ENCODE results near the gene RIPPLY3. TPM values are rescaled to one million over a fixed set of nuclear protein-coding genes. Genes with fewer than 3 reads are reported as not detected.
A peak's percentile ranks its signal among the peaks of the same experiment; 100 is the strongest.
"Not testable (repeated sequence)": the region's sequence is repeated elsewhere in the genome, so short reads cannot be mapped to it uniquely, and the experiment has no call there.

Gene RIPPLY3
- total and polyA plus RNA-seq, 7 experiments from 2014 or later: not detected

- Histone ChIP-seq H3K9me3 (ENCODE audit: control insufficient read depth in 2 of 3, low read length in 3 of 3) (no peaks in the 10 kb centered on the region), H3K4me1 (ENCODE audit: control insufficient read depth in 2 of 2, insufficient read depth in 2 of 2, low read length in 2 of 2) (no peaks in the 10 kb centered on the region), H3K27me3 (ENCODE audit: control insufficient read depth in 2 of 2, insufficient read depth in 2 of 2, low read length in 2 of 2) (no peaks in the 10 kb centered on the region), H3K36me3 (ENCODE audit: control insufficient read depth in 2 of 3, insufficient read depth in 3 of 3, low read length in 3 of 3) (no peaks in the 10 kb centered on the region), H3K4me3 (ENCODE audit: low read length) (no peak overlapping the region), H3K27ac (ENCODE audit: low read depth, low read length) (no peak overlapping the region)
- Mint-ChIP-seq H3K4me1 (peaks cover 4 to 9% (median 5%) of the 10 kb centered on the region in 7 donors), H3K9me3 (peaks cover 0 to 5% (median 0%) of the 10 kb centered on the region in 11 donors), H3K27ac (peak overlapping the region in 1 of 9 donors; percentile 13), H3K27me3 (peaks cover 0 to 13% (median 0%) of the 10 kb centered on the region in 5 donors), H3K36me3 (no peaks in the 10 kb centered on the region), H3K4me3 (peak overlapping the region in 3 of 10 donors; percentile 17 to 65 (median 38))
- intact Hi-C loops (cut with micrococcal nuclease): no loop called here
- ATAC-seq (no peak), DNase-seq (peak in 4 of 9 donors; percentile 14 to 50 (median 37))
- ChIA-PET POLR2A (no interaction called here), CTCF (no interaction called here)
These were observed 11.9 kb upstream of the RIPPLY3 start for GRCh38 chr21:36994501-36995158.

DNA sequence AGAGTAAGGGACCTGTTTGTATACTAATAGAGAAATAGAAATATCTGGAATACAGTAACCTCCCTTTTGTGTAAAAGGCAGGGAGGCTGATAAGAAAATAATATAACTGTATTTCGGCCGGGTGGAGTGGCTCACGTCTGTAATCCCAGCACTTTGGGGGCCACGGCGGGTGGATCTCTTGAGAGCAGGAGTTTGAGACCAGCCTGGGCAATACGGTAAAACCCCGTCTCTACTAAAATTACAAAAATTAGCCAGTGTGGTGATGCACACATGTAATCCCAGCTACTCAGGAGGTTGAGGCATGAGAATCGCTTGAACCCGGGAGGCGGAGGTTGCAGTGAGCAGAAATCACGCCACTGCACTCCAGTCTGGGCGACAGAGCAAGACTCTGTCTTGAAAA, 11.2 kb upstream of the RIPPLY3 start:
- DNase-seq; H3K27ac Mint-ChIP-seq; CTCF ChIA-PET; H3K36me3 Mint-ChIP-seq; H3K4me3 Mint-ChIP-seq; POLR2A ChIA-PET; H3K36me3 ChIP-seq (ENCODE audit: control insufficient read depth in 2 of 3, insufficient read depth in 3 of 3, low read length in 3 of 3); H3K27me3 ChIP-seq (ENCODE audit: control insufficient read depth in 2 of 2, insufficient read depth in 2 of 2, low read length in 2 of 2); H3K27ac ChIP-seq (ENCODE audit: low read depth, low read length); H3K4me1 Mint-ChIP-seq; H3K9me3 Mint-ChIP-seq; H3K4me3 ChIP-seq (ENCODE audit: low read length); ATAC-seq; intact Hi-C loops (cut with micrococcal nuclease); H3K9me3 ChIP-seq (ENCODE audit: control insufficient read depth in 2 of 3, low read length in 3 of 3); H3K4me1 ChIP-seq (ENCODE audit: control insufficient read depth in 2 of 2, insufficient read depth in 2 of 2, low read length in 2 of 2): not testable (repeated sequence)
- peaks cover 0 to 13% (median 0%) of the 10 kb centered on the region in 5 donors for H3K27me3 Mint-ChIP-seq

DNA sequence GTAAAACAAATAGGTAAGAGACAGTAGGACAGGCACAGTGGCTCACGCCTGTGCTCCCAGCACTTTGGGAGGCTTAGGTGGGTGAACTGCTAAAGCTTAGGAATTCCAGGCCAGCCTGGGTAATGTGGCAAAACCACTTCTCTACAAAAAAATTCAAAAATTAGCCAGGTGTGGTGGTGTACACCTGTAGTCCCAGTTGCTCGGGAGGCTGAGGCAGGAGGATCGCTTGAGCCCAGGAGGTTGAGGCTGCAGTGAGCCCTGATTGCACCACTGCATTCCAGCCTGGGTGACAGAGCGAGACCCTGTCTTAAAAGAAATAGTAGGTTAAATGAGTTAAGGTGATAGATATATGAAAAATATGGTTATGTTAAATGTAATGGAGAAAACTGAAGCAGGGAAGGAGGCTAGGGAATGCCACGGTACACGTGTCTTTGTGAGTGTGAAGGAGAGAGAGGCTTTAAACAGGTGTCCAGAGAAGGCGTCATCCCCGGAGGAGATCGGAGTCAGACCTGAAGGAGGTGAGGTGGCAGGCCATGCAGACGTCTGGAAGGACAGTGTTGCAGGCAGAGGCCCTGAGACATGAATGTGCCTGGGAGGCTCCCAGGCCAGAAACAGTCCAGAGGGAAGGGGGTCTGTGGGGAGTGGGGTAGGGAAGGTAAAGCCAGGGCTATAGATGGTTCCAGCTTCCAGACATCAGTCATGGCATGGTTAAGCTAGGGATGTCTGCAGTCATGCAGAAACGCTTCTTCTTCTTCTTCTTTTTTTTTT, 7.2 kb upstream of the RIPPLY3 start:
- intact Hi-C loops (cut with micrococcal nuclease): no loop called here
- CTCF ChIA-PET: interaction anchor here (0.6 to 1.0 kb wide), 4 partner anchors 10 to 581 kb away, joined by 3 read pairs; no protein-coding TSS in a partner anchor
- Mint-ChIP-seq H3K27me3 (peaks cover 0 to 15% (median 0%) of the 10 kb centered on the region in 5 donors), H3K27ac (peak overlapping the region in 1 of 9 donors; percentile 18), H3K36me3 (no peaks in the 10 kb centered on the region), H3K9me3 (no peaks in the 10 kb centered on the region), H3K4me1 (peaks cover 8 to 16% (median 14%) of the 10 kb centered on the region in 7 donors), H3K4me3 (no peak overlapping the region)
- DNase-seq (no peak), ATAC-seq (no peak)
- Histone ChIP-seq H3K27me3 (ENCODE audit: control insufficient read depth in 2 of 2, insufficient read depth in 2 of 2, low read length in 2 of 2) (no peaks in the 10 kb centered on the region), H3K9me3 (ENCODE audit: control insufficient read depth in 2 of 3, low read length in 3 of 3) (no peaks in the 10 kb centered on the region), H3K4me3 (ENCODE audit: low read length) (no peak overlapping the region), H3K27ac (ENCODE audit: low read depth, low read length) (no peak overlapping the region), H3K36me3 (ENCODE audit: control insufficient read depth in 2 of 3, insufficient read depth in 3 of 3, low read length in 3 of 3) (no peaks in the 10 kb centered on the region), H3K4me1 (ENCODE audit: control insufficient read depth in 2 of 2, insufficient read depth in 2 of 2, low read length in 2 of 2) (peaks cover 0 to 3% of the 10 kb centered on the region in 2 donors)
- POLR2A ChIA-PET: no interaction called here

DNA sequence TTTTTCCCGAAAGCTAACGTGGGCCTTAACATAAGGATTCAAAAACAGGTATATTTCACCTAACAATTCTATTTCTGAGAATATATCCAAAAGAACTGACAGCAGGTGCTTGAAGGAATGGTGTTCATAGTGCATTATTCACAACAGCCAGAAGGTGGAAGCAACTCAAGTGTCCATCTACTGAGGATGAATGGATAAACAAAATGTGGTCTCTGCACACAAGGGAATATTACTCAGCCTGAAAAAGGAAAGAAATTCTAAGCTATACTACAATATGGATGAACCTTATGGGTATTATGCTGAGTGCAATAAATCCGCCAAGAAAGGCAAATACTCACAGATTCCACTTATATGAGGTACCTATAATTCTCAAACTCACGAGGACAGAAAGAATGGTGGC, 6.1 kb upstream of the RIPPLY3 start:
- Histone ChIP-seq H3K4me1 (ENCODE audit: control insufficient read depth in 2 of 2, insufficient read depth in 2 of 2, low read length in 2 of 2) (peaks cover 0 to 3% of the 10 kb centered on the region in 2 donors), H3K36me3 (ENCODE audit: control insufficient read depth in 2 of 3, insufficient read depth in 3 of 3, low read length in 3 of 3) (no peaks in the 10 kb centered on the region), H3K27me3 (ENCODE audit: control insufficient read depth in 2 of 2, insufficient read depth in 2 of 2, low read length in 2 of 2) (no peaks in the 10 kb centered on the region), H3K4me3 (ENCODE audit: low read length) (no peak overlapping the region), H3K27ac (ENCODE audit: low read depth, low read length) (no peak overlapping the region), H3K9me3 (ENCODE audit: control insufficient read depth in 2 of 3, low read length in 3 of 3) (no peaks in the 10 kb centered on the region)
- Mint-ChIP-seq H3K9me3 (no peaks in the 10 kb centered on the region), H3K4me3 (no peak overlapping the region), H3K27me3 (peaks cover 0 to 19% (median 0%) of the 10 kb centered on the region in 5 donors), H3K4me1 (peaks cover 7 to 16% (median 14%) of the 10 kb centered on the region in 7 donors), H3K36me3 (no peaks in the 10 kb centered on the region), H3K27ac (no peak overlapping the region)
- no peak for ATAC-seq
- DNase-seq: no peak
- intact Hi-C loops (cut with micrococcal nuclease): loop anchor here in 1 of 2 donors (10.0 kb wide), 1 partner anchor 366 kb away; no protein-coding TSS in a partner anchor
- POLR2A ChIA-PET: no interaction called here
- CTCF ChIA-PET: interaction anchor here (0.7 to 1.0 kb wide), 2 partner anchors 11 to 495 kb away, joined by 3 read pairs; no protein-coding TSS in a partner anchor

DNA sequence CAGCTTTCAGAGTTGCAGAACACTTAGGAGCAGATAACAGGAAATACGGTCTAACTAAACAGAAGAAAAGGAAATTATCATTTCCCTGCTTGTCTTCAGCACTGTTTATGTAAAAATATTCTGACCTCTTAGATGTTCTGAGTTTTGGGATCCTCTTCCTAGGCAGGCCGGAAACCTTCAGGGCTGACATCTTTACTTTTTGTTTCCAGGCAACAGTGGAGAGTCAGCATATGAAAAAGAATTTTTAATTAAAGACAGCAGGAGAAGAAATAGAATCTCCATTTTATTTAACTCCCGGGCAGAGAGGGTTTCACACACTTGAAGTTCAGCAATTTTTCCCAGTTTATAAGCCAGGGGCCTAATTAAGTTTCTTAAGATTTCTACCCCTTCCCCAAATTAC, 5.1 kb upstream of the RIPPLY3 start:
- CTCF ChIA-PET: no interaction called here
- ATAC-seq: no peak

DNA sequence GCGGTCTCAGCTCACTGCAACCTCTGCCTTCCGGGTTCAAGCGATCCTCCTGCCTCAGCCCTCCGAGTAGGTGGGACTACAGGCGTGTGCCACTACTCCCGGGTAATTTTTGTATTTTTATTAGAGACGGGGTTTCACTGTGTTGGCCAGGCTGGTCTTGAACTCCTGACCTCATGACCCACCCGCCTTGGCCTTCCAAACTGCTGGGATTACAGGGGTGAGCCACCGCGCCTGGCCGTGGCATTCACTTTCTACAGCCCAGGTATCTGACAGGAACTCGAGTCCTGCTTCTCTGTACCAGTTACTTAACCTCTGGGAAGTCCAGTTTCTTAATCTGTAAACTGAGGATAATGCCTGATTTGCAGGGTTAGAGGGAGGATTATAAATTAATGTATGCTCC, 3.7 kb upstream of the RIPPLY3 start:
- Mint-ChIP-seq H3K4me3 (peak overlapping the region in 1 of 10 donors; percentile 53), H3K4me1 (peaks cover 8 to 24% (median 19%) of the 10 kb centered on the region in 7 donors), H3K27ac (peak overlapping the region in 1 of 9 donors; percentile 6), H3K27me3 (peaks cover 0 to 22% (median 7%) of the 10 kb centered on the region in 5 donors)
- intact Hi-C loops (cut with micrococcal nuclease): loop anchor here in 1 of 2 donors (10.0 kb wide), 1 partner anchor 368 kb away; no protein-coding TSS in a partner anchor
- CTCF ChIA-PET; H3K4me1 ChIP-seq (ENCODE audit: control insufficient read depth in 2 of 2, insufficient read depth in 2 of 2, low read length in 2 of 2); H3K36me3 Mint-ChIP-seq; H3K36me3 ChIP-seq (ENCODE audit: control insufficient read depth in 2 of 3, insufficient read depth in 3 of 3, low read length in 3 of 3); H3K9me3 Mint-ChIP-seq; H3K4me3 ChIP-seq (ENCODE audit: low read length); H3K9me3 ChIP-seq (ENCODE audit: control insufficient read depth in 2 of 3, low read length in 3 of 3); H3K27ac ChIP-seq (ENCODE audit: low read depth, low read length); DNase-seq; ATAC-seq; POLR2A ChIA-PET; H3K27me3 ChIP-seq (ENCODE audit: control insufficient read depth in 2 of 2, insufficient read depth in 2 of 2, low read length in 2 of 2): not testable (repeated sequence)

More for the DNA sequence above, 5.1 kb upstream of the RIPPLY3 start:
- Mint-ChIP-seq H3K4me3 (peak overlapping the region in 4 of 10 donors; percentile 5 to 54 (median 30)), H3K27ac (peak overlapping the region in 8 of 9 donors; percentile 11 to 84 (median 49)), H3K9me3 (no peaks in the 10 kb centered on the region), H3K36me3 (no peaks in the 10 kb centered on the region), H3K27me3 (peaks cover 0 to 21% (median 0%) of the 10 kb centered on the region in 5 donors), H3K4me1 (peaks cover 7 to 16% (median 14%) of the 10 kb centered on the region in 7 donors)
- DNase-seq: peak in 2 of 9 donors; percentile 7 to 10
- intact Hi-C loops (cut with micrococcal nuclease): loop anchor here in 1 of 2 donors (10.0 kb wide), 1 partner anchor 367 kb away; no protein-coding TSS in a partner anchor
- POLR2A ChIA-PET: interaction anchor here (0.7 kb wide), 1 partner anchor 38 kb away, joined by 4 read pairs; no protein-coding TSS in a partner anchor
- Histone ChIP-seq H3K4me3 (ENCODE audit: low read length) (no peak overlapping the region), H3K9me3 (ENCODE audit: control insufficient read depth in 2 of 3, low read length in 3 of 3) (no peaks in the 10 kb centered on the region), H3K4me1 (ENCODE audit: control insufficient read depth in 2 of 2, insufficient read depth in 2 of 2, low read length in 2 of 2) (peaks cover 0 to 3% of the 10 kb centered on the region in 2 donors), H3K27ac (ENCODE audit: low read depth, low read length) (no peak overlapping the region), H3K36me3 (ENCODE audit: control insufficient read depth in 2 of 3, insufficient read depth in 3 of 3, low read length in 3 of 3) (no peaks in the 10 kb centered on the region), H3K27me3 (ENCODE audit: control insufficient read depth in 2 of 2, insufficient read depth in 2 of 2, low read length in 2 of 2) (no peaks in the 10 kb centered on the region)
